Measurements from ENCODE around the gene PARD6G.
"Not testable (repeated sequence)": the region's sequence is repeated elsewhere in the genome, so short reads cannot be mapped to it uniquely, and the experiment has no call there.

The PARD6G gene

DNA sequence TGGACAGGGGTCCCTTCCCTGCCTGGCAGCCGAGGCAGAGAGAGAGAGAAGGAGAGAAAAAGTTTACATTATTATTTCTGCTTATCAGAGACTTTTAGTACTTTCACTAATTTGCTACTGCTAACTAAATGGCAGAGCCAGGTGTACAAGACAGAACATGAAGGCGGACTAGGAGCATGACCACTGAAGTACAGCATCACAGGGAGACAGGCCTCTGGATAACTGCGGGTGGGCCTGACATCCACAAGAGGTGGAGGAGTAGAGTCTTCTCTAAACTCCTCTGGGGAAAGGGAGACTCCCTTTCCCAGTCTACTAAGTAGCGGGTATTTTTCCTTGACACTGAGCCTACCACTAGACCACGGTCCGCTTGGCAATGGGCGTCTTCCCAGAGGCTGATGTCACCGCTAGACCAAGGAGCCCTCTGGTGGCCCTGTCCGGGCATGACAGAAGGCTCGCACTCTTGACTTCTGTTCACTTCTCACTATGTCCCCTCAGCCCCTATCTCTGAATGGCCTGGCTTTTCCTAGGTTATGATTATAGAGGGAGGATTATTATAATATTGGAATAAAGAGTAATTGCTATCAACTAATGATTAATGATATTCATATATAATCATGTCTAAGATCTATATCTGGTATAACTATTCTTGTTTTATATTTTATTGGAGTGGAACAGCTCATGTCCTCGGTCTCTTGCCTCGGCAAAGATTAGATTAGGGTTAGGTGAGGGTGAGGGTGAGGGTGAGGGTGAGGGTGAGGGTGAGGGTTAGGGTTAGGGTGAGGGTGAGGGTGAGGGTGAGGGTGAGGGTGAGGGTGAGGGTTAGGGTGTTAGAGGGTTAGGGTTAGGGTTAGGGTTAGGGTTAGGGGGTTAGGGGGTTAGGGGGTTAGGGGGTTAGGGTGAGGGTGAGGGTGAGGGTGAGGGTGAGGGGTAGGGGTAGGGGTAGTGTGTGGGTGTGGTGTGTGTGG lies 10.5 kb upstream of the PARD6G start:
- H2BK5ac ChIP-seq (ENCODE audit: low read depth, low read length, poor library complexity, severe bottlenecking); H3K14ac ChIP-seq (ENCODE audit: low read length in 2 of 2); H3K23ac ChIP-seq (ENCODE audit: low read length in 2 of 2); H3K4me2 ChIP-seq (ENCODE audit: low read length, poor library complexity, severe bottlenecking); H3K27ac ChIP-seq (ENCODE audit: low read length, poor library complexity, severe bottlenecking); H3K36me3 ChIP-seq (ENCODE audit: control insufficient read depth in 1 of 2, insufficient read depth in 2 of 2, low read depth in 1 of 2, low read length in 2 of 2); H2AFZ ChIP-seq (ENCODE audit: low read depth, low read length); H3K9ac ChIP-seq (ENCODE audit: low read length); H4K91ac ChIP-seq (ENCODE audit: low read length); H3K4me1 ChIP-seq (ENCODE audit: control insufficient read depth, insufficient read depth, low read depth, low read length); H3K9me3 ChIP-seq (ENCODE audit: control insufficient read depth, low read length); H4K8ac ChIP-seq (ENCODE audit: low read length); H3K4ac ChIP-seq (ENCODE audit: low read depth in 1 of 2, low read length in 2 of 2); H2BK15ac ChIP-seq (ENCODE audit: low read depth, poor library complexity, severe bottlenecking); H3K4me3 ChIP-seq (ENCODE audit: insufficient read depth in 1 of 2, low read depth in 1 of 2, low read length in 2 of 2); H2BK12ac ChIP-seq (ENCODE audit: low read length in 2 of 2); H2BK120ac ChIP-seq (ENCODE audit: low read depth, low read length); H3K27me3 ChIP-seq (ENCODE audit: control insufficient read depth in 1 of 2, insufficient read depth in 1 of 2, low read length in 2 of 2); H2AK5ac ChIP-seq (ENCODE audit: low read length, severe bottlenecking); H3K79me1 ChIP-seq (replicated peaks; ENCODE audit: low read length, poor library complexity, severe bottlenecking): not testable (repeated sequence)
- DNase-seq, result peak; percentile 79
- H3K18ac ChIP-seq (ENCODE audit: low read depth in 1 of 2, low read length in 2 of 2), result peak overlapping the region in 1 of 2 experiments; percentile 24
- 36% methylated on average over 9 of the region's 12 CpGs for WGBS

DNA sequence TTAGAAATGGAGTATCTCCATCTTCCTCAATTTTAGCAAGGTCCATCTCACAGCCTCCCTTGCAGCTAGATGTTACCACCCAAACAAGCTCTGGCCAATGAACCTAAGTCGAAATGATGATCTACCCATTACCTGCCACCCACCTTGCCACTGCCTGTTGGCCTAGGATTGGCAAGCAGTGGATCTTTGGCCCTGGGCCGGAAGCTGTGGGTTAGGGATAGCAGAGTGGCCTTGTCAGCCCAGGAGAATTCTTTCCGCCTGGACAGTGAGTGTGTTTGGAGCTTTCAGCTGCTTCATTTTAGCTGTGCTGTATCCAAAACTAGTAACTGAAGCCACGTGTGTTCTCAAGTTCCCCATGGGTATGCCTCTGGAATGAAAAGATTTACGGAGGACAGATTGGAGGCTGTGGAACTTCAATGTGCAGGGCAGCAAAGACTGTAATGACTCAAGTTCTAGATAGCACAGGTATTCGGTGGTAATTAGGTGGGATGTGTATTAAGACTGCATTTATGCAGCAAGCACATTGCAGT lies 7.7 kb upstream of the PARD6G start:
- no peak overlapping the region for H2AK5ac ChIP-seq (ENCODE audit: low read length, severe bottlenecking)
- H2BK15ac ChIP-seq (ENCODE audit: low read depth, poor library complexity, severe bottlenecking), result no peak overlapping the region
- H2BK5ac ChIP-seq (ENCODE audit: low read depth, low read length, poor library complexity, severe bottlenecking), result no peak overlapping the region
- no peak overlapping the region for H3K18ac ChIP-seq (ENCODE audit: low read depth in 1 of 2, low read length in 2 of 2)
- no peak overlapping the region for H3K4me2 ChIP-seq (ENCODE audit: low read length, poor library complexity, severe bottlenecking)
- H3K79me1 ChIP-seq (replicated peaks; ENCODE audit: low read length, poor library complexity, severe bottlenecking), result no peaks in the 10 kb centered on the region
- H3K36me3 ChIP-seq (ENCODE audit: control insufficient read depth in 1 of 2, insufficient read depth in 2 of 2, low read depth in 1 of 2, low read length in 2 of 2), result no peaks in the 10 kb centered on the region
- H3K27me3 ChIP-seq (ENCODE audit: control insufficient read depth in 1 of 2, insufficient read depth in 1 of 2, low read length in 2 of 2), result peaks cover 0 to 7% of the 10 kb centered on the region in 2 experiments
- H3K4me3 ChIP-seq (ENCODE audit: insufficient read depth in 1 of 2, low read depth in 1 of 2, low read length in 2 of 2), result no peak overlapping the region
- H3K27ac ChIP-seq (ENCODE audit: low read length, poor library complexity, severe bottlenecking), result no peak overlapping the region
- H3K9me3 ChIP-seq (ENCODE audit: control insufficient read depth, low read length), result no peaks in the 10 kb centered on the region
- no peak overlapping the region for H3K9ac ChIP-seq (ENCODE audit: low read length)
- no peak overlapping the region for H3K14ac ChIP-seq (ENCODE audit: low read length in 2 of 2)
- no peak overlapping the region for H2AFZ ChIP-seq (ENCODE audit: low read depth, low read length)
- WGBS, result 80% methylated on average over 6 of the region's 6 CpGs
- H3K23ac ChIP-seq (ENCODE audit: low read length in 2 of 2), result no peak overlapping the region
- no peak for DNase-seq
- no peak overlapping the region for H3K4ac ChIP-seq (ENCODE audit: low read depth in 1 of 2, low read length in 2 of 2)
- H2BK12ac ChIP-seq (ENCODE audit: low read length in 2 of 2), result no peak overlapping the region
- no peak overlapping the region for H4K8ac ChIP-seq (ENCODE audit: low read length)
- no peak overlapping the region for H2BK120ac ChIP-seq (ENCODE audit: low read depth, low read length)
- H4K91ac ChIP-seq (ENCODE audit: low read length), result no peak overlapping the region
- peaks cover 2% of the 10 kb centered on the region for H3K4me1 ChIP-seq (ENCODE audit: control insufficient read depth, insufficient read depth, low read depth, low read length)

GRCh38 chr18:80253871-80254492 lies 6.7 kb upstream of the PARD6G start:
- Histone ChIP-seq H2BK12ac (ENCODE audit: low read length in 2 of 2) (no peak overlapping the region), H3K4ac (ENCODE audit: low read depth in 1 of 2, low read length in 2 of 2) (no peak overlapping the region), H3K27ac (ENCODE audit: low read length, poor library complexity, severe bottlenecking) (no peak overlapping the region), H2BK120ac (ENCODE audit: low read depth, low read length) (no peak overlapping the region), H3K4me3 (ENCODE audit: insufficient read depth in 1 of 2, low read depth in 1 of 2, low read length in 2 of 2) (no peak overlapping the region), H4K8ac (ENCODE audit: low read length) (no peak overlapping the region), H3K4me1 (ENCODE audit: control insufficient read depth, insufficient read depth, low read depth, low read length) (peaks cover 2% of the 10 kb centered on the region), H3K9me3 (ENCODE audit: control insufficient read depth, low read length) (no peaks in the 10 kb centered on the region), H4K91ac (ENCODE audit: low read length) (no peak overlapping the region), H2BK15ac (ENCODE audit: low read depth, poor library complexity, severe bottlenecking) (no peak overlapping the region), H2AK5ac (ENCODE audit: low read length, severe bottlenecking) (no peak overlapping the region), H3K4me2 (ENCODE audit: low read length, poor library complexity, severe bottlenecking) (no peak overlapping the region), H2AFZ (ENCODE audit: low read depth, low read length) (no peak overlapping the region), H3K23ac (ENCODE audit: low read length in 2 of 2) (no peak overlapping the region), H3K27me3 (ENCODE audit: control insufficient read depth in 1 of 2, insufficient read depth in 1 of 2, low read length in 2 of 2) (peaks cover 0 to 7% of the 10 kb centered on the region in 2 experiments), H3K14ac (ENCODE audit: low read length in 2 of 2) (no peak overlapping the region), H3K36me3 (ENCODE audit: control insufficient read depth in 1 of 2, insufficient read depth in 2 of 2, low read depth in 1 of 2, low read length in 2 of 2) (no peaks in the 10 kb centered on the region), H3K9ac (ENCODE audit: low read length) (no peak overlapping the region), H3K79me1 (replicated peaks; ENCODE audit: low read length, poor library complexity, severe bottlenecking) (no peaks in the 10 kb centered on the region), H3K18ac (ENCODE audit: low read depth in 1 of 2, low read length in 2 of 2) (no peak overlapping the region), H2BK5ac (ENCODE audit: low read depth, low read length, poor library complexity, severe bottlenecking) (no peak overlapping the region)
- 70% methylated on average over 8 of the region's 8 CpGs for WGBS
- no peak for DNase-seq

GRCh38 chr18:80253236-80253635 lies 5.9 kb upstream of the PARD6G start:
- Histone ChIP-seq H2BK12ac (ENCODE audit: low read length in 2 of 2) (no peak overlapping the region), H4K8ac (ENCODE audit: low read length) (no peak overlapping the region), H2BK120ac (ENCODE audit: low read depth, low read length) (no peak overlapping the region), H3K9me3 (ENCODE audit: control insufficient read depth, low read length) (no peaks in the 10 kb centered on the region), H3K27ac (ENCODE audit: low read length, poor library complexity, severe bottlenecking) (no peak overlapping the region), H3K18ac (ENCODE audit: low read depth in 1 of 2, low read length in 2 of 2) (no peak overlapping the region), H3K79me1 (replicated peaks; ENCODE audit: low read length, poor library complexity, severe bottlenecking) (no peaks in the 10 kb centered on the region), H3K4me2 (ENCODE audit: low read length, poor library complexity, severe bottlenecking) (no peak overlapping the region), H3K36me3 (ENCODE audit: control insufficient read depth in 1 of 2, insufficient read depth in 2 of 2, low read depth in 1 of 2, low read length in 2 of 2) (no peaks in the 10 kb centered on the region), H3K4ac (ENCODE audit: low read depth in 1 of 2, low read length in 2 of 2) (no peak overlapping the region), H3K23ac (ENCODE audit: low read length in 2 of 2) (no peak overlapping the region), H3K14ac (ENCODE audit: low read length in 2 of 2) (no peak overlapping the region), H4K91ac (ENCODE audit: low read length) (no peak overlapping the region), H3K4me3 (ENCODE audit: insufficient read depth in 1 of 2, low read depth in 1 of 2, low read length in 2 of 2) (no peak overlapping the region), H2AFZ (ENCODE audit: low read depth, low read length) (no peak overlapping the region), H3K9ac (ENCODE audit: low read length) (no peak overlapping the region), H2AK5ac (ENCODE audit: low read length, severe bottlenecking) (no peak overlapping the region), H2BK15ac (ENCODE audit: low read depth, poor library complexity, severe bottlenecking) (no peak overlapping the region), H2BK5ac (ENCODE audit: low read depth, low read length, poor library complexity, severe bottlenecking) (no peak overlapping the region), H3K4me1 (ENCODE audit: control insufficient read depth, insufficient read depth, low read depth, low read length) (peaks cover 2% of the 10 kb centered on the region), H3K27me3 (ENCODE audit: control insufficient read depth in 1 of 2, insufficient read depth in 1 of 2, low read length in 2 of 2) (peaks cover 0 to 7% of the 10 kb centered on the region in 2 experiments)
- WGBS, result 93% methylated on average over 7 of the region's 8 CpGs
- no peak for DNase-seq
